Heart left ventricle (tissue), 16 donors: ENCODE measurements around the gene PDE9A. TPM values are rescaled to one million over a fixed set of nuclear protein-coding genes. Genes with fewer than 3 reads are reported as not detected.

Source experiments
- ATAC-seq, 4 donors: fragments of 200-7000 bp; cut with Tn5 transposase; one replicate each; pipeline ENCODE4 v1.9.1; 2020 to 2022; ENCODE audit warnings: moderate library complexity in 4 of 4, mild to moderate bottlenecking in 3 of 4, moderate number of reproducible peaks in 1 of 4
- DNase-seq, 5 donors: peaks; one replicate each; pipeline ENCODE4 v3.0.0-alpha.2; 2020
- H3K27ac ChIP-seq, 12 donors: fragments of 200-600 bp; sonication (generic) in 4 of 12; one replicate each; pipeline versions ENCODE4 v1.5.0 to v1.8.0; 2016 to 2022; ENCODE audit warnings: mild to moderate bottlenecking in 2 of 12
- H3K27me3 ChIP-seq, 9 donors: fragments of 200-600 bp; sonication (generic) in 2 of 9; one replicate each; pipeline versions ENCODE4 v1.5.1 to v1.8.0; 2016 to 2022; ENCODE audit warnings: mild to moderate bottlenecking in 3 of 9
- H3K36me3 ChIP-seq, 9 donors: fragments of 200-600 bp; sonication (generic) in 2 of 9; one replicate each; pipeline versions ENCODE4 v1.5.0 to v1.8.0; 2018 to 2022; ENCODE audit warnings: mild to moderate bottlenecking in 2 of 9
- H3K4me1 ChIP-seq, 12 donors: fragments of 200-600 bp; sonication (generic) in 4 of 12; one replicate each; pipeline versions ENCODE4 v1.5.0 to v1.8.0; 2016 to 2022; ENCODE audit warnings: mild to moderate bottlenecking in 3 of 12
- H3K4me3 ChIP-seq, 12 donors: fragments of 200-600 bp; sonication (generic) in 4 of 12; one replicate each; pipeline versions ENCODE4 v1.5.0 to v1.8.0; 2017 to 2022; ENCODE audit warnings: mild to moderate bottlenecking in 9 of 12, moderate library complexity in 4 of 12
- H3K9me3 ChIP-seq, 12 donors: fragments of 200-600 bp; sonication (generic) in 4 of 12; one replicate each; pipeline versions ENCODE4 v1.5.0 to v1.8.0; 2016 to 2022; ENCODE audit warnings: mild to moderate bottlenecking in 1 of 12
- POLR2A ChIP-seq, 2 donors: fragments of 450-650 bp; IDR thresholded peaks; one replicate each; pipeline ENCODE4 v1.6.1; 2017; ENCODE audit warnings: antibody characterized with exemption in 2 of 2, mild to moderate bottlenecking in 2 of 2, moderate library complexity in 2 of 2
- WGBS, 4 donors: extraction: QIAGEN DNeasy Blood & Tissue Kit in 2 of 4; methylation state at CpG; one replicate each; pipeline versions ENCODE4 v1.1.5 to v1.1.7; 2013 to 2018; 5-methylcytosine and 5-hydroxymethylcytosine counted together
- intact Hi-C, 10 donors: fragments of 100-400 bp; cut with DNase I; formaldehyde crosslinking; loops; one replicate each; pipeline versions ENCODE4 v1.11.1 to v1.14.2; 2022
- polyA plus RNA-seq, 2 donors: library from polyadenylated mRNA; stranded (reverse); fragments of 200-250 nt; gene quantifications; one replicate each; pipeline ENCODE4 v1.2.3, GENCODE V29; 2013
- total RNA-seq, 9 donors: library from RNA; depleted of rRNA in 2 of 9; stranded (reverse); fragments of >200 nt in 2 of 9; fragmentation: NEBNext Ultra II Directional in 3 of 9; extraction: Animal tissue kit (Norgen Biotek cat#: 25700) in 3 of 9; gene quantifications; one replicate each; pipeline versions ENCODE4 v1.1.0 to v1.2.4, GENCODE V29; 2016 to 2023
- TF ChIP-seq, protein P1 (sequence below), 12 donors: fragments of 200-600 bp; sonication (generic) in 4 of 12; IDR thresholded peaks; one replicate each; pipeline versions ENCODE4 v1.5.0 to v1.8.0; 2018 to 2022; ENCODE audit warnings: antibody characterized with exemption in 12 of 12, mild to moderate bottlenecking in 5 of 12
- donor health status: ischemic (EF 13 %, LVEDD 7.1; RV severe dilation, severe dysfunction).
- donor health status: healthy with polysubstance abuse.
- donor health status: DM: no; HTN: yes; CAD: no.
- donor health status: DM: no; HTN: no; CAD: no.
- donor health status: ischemic (EF 25% LVEDD 6.9; RV normal size, moderate dysfunction).
- donor health status: ischemic (EF 25% LVEDD 5.7; RV mildly dilated, moderate dysfunction).
- donor health status: healthy.
- donor health status: DM: yes; HTN: yes; CAD: no.
- donor health status: ischemic (EF 35%, LVEDD 5.7; RV mildly dilated, moderate dysfunction).
- donor health status: nonischemic (EF 11% LVEDD 7.7; RV severe dilation, severe dysfunction).
- donor health status: DM: yes; HTN: yes; CAD: no.
- donor health status: PGD.
- donor health status: ischemic (EF 29% LVEDD 5.4; RV normal size, mild dysfunction).
- donor health status: nonischemic (EF 23%, LVEDD 6.1; RV moderate dilation, normal function).

PDE9A gene
- total and polyA plus RNA-seq, 11 donors = 1.5 to 4.0 (median 3.1) TPM

- no peaks in the 10 kb centered on the region for H3K27me3 ChIP-seq
- ATAC-seq (peak in 3 of 4 donors; percentile 22 to 73 (median 67)), DNase-seq (peak in 1 of 5 donors; percentile 37)
- H3K4me3 ChIP-seq = no peak overlapping the region
- TF ChIP-seq, protein P1, sequence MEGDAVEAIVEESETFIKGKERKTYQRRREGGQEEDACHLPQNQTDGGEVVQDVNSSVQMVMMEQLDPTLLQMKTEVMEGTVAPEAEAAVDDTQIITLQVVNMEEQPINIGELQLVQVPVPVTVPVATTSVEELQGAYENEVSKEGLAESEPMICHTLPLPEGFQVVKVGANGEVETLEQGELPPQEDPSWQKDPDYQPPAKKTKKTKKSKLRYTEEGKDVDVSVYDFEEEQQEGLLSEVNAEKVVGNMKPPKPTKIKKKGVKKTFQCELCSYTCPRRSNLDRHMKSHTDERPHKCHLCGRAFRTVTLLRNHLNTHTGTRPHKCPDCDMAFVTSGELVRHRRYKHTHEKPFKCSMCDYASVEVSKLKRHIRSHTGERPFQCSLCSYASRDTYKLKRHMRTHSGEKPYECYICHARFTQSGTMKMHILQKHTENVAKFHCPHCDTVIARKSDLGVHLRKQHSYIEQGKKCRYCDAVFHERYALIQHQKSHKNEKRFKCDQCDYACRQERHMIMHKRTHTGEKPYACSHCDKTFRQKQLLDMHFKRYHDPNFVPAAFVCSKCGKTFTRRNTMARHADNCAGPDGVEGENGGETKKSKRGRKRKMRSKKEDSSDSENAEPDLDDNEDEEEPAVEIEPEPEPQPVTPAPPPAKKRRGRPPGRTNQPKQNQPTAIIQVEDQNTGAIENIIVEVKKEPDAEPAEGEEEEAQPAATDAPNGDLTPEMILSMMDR (IDR thresholded peaks at IDR 0.05) = no peak
- TF ChIP-seq POLR2A (IDR thresholded peaks at IDR 0.05) = no peak
- intact Hi-C loops = no loop called here
- H3K36me3 ChIP-seq = peaks cover 0 to 3% (median 0%) of the 10 kb centered on the region in 9 donors
- no peak overlapping the region for H3K27ac ChIP-seq
- H3K4me1 ChIP-seq = peaks cover 0 to 12% (median 5%) of the 10 kb centered on the region in 12 donors
- 82 to 90% (median 87%) methylated on average over 9 of the region's 9 CpGs for WGBS, 4 donors
- peaks cover 0 to 3% (median 0%) of the 10 kb centered on the region in 12 donors for H3K9me3 ChIP-seq
These were observed 42.4 kb downstream of the PDE9A start for GRCh38 chr21:42695697-42696380.

DNA sequence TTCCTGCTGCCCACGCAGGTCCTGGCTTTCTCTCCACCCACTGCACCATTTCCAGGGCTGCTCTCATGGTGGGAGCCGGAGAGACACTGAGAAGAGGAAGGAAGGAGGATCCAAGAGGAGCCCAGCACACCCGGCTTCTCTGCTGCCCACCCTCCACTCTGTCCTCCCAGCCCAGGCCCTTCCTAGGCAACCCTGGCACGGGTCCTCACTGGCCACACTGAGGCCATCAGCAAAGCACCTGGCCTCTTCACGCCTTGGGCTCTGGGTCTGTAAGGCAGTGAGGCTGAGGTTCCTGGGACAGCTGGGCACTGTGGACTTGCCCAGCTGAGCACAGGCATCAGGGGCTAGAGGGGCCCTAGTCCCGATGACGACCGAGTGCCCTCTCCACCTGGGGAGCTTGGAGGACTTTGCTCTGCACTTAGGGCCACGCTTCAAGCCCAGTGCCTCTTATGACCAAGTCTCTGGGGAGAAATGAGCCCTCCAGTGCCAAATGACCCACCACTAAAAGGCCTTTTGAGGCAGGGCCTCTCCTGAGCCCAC, 43.1 kb downstream of the PDE9A start:
- intact Hi-C loops = no loop called here
- no peak for ATAC-seq
- Histone ChIP-seq H3K4me1 (peaks cover 0 to 12% (median 5%) of the 10 kb centered on the region in 12 donors), H3K4me3 (no peak overlapping the region), H3K27ac (no peak overlapping the region), H3K27me3 (no peaks in the 10 kb centered on the region), H3K9me3 (peaks cover 0 to 10% (median 0%) of the 10 kb centered on the region in 12 donors), H3K36me3 (peaks cover 0 to 3% (median 0%) of the 10 kb centered on the region in 9 donors)
- 95 to 97% (median 96%) methylated on average over 3 to 9 of the region's 9 CpGs for WGBS, 4 donors
- peak in 1 of 5 donors; percentile 13 for DNase-seq
- no peak for TF ChIP-seq POLR2A (IDR thresholded peaks at IDR 0.05)
- TF ChIP-seq, protein P1 (IDR thresholded peaks at IDR 0.05) = no peak

DNA sequence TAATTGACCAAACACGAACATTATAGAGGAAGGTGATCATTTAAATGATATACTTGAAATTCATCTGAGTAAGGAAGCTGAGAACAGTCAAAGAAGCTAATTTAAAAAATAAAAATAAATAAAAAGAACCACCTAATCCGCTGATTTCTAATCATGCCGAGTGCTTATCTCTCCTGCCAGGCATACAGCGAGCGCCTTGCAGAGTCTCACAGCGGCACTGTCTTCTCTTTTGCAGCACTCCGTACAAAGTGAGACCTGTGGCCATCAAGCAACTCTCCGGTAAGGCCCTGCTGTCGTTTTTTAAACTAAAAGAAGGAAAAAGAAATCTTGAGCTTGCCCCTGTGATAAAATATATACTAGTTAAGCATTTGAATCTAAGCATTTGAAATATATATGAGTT, 45.3 kb downstream of the PDE9A start:
- ATAC-seq = no peak
- Histone ChIP-seq H3K4me3 (no peak overlapping the region), H3K36me3 (peaks cover 0 to 3% (median 0%) of the 10 kb centered on the region in 9 donors), H3K4me1 (peaks cover 0 to 12% (median 5%) of the 10 kb centered on the region in 12 donors), H3K27me3 (no peaks in the 10 kb centered on the region), H3K9me3 (peaks cover 0 to 19% (median 0%) of the 10 kb centered on the region in 12 donors), H3K27ac (no peak overlapping the region)
- intact Hi-C loops = no loop called here
- peak in 1 of 5 donors; percentile 10 for DNase-seq
- TF ChIP-seq, protein P1 (IDR thresholded peaks at IDR 0.05) = no peak
- no peak for TF ChIP-seq POLR2A (IDR thresholded peaks at IDR 0.05)
- 74 to 84% (median 80%) methylated on average over 9 of the region's 9 CpGs for WGBS, 4 donors

- TF ChIP-seq, protein P1 (IDR thresholded peaks at IDR 0.05) = no peak
- no peak for TF ChIP-seq POLR2A (IDR thresholded peaks at IDR 0.05)
- DNase-seq = peak in 1 of 5 donors; percentile 9
- no peak for ATAC-seq
- Histone ChIP-seq H3K4me3 (no peak overlapping the region), H3K27ac (no peak overlapping the region), H3K4me1 (peaks cover 0 to 12% (median 5%) of the 10 kb centered on the region in 12 donors), H3K27me3 (no peaks in the 10 kb centered on the region), H3K9me3 (peaks cover 0 to 19% (median 0%) of the 10 kb centered on the region in 12 donors), H3K36me3 (peaks cover 0 to 3% (median 0%) of the 10 kb centered on the region in 9 donors)
- WGBS, 4 donors = 91 to 94% (median 91%) methylated on average over 6 of the region's 6 CpGs
- intact Hi-C loops = no loop called here
These were observed 45.8 kb downstream of the PDE9A start for GRCh38 chr21:42699196-42699595.
